DND-41 (cell line): ENCODE data around the gene AP1M1.

Experiments
- ATAC-seq: fragments of 200-7000 bp; cut with Tn5 transposase; 3 replicates; pipeline ENCODE4 v1.9.1; 2021; ENCODE audit warnings: low read depth; ENCODE audit not compliant: insufficient read depth
- DNase-seq: peaks from one replicate; pipeline ENCODE4 v3.0.0-alpha.2; 2020
- H2AFZ ChIP-seq: 2 replicates; pipeline ENCODE4 v1.6.0; 2012; ENCODE audit warnings: low read depth, low read length
- H3K27ac ChIP-seq: 2 replicates; pipeline ENCODE4 v1.5.1; 2012; ENCODE audit warnings: low read length, inconsistent platforms
- H3K27me3 ChIP-seq: fragments of 200-600 bp; sonication (generic); 2 replicates; pipeline ENCODE4 v1.6.0; 2012; ENCODE audit warnings: low read length, mild to moderate bottlenecking, inconsistent platforms; ENCODE audit not compliant: insufficient read depth, poor library complexity
- H3K36me3 ChIP-seq: 2 replicates; pipeline ENCODE4 v1.5.1; 2012; ENCODE audit warnings: low read length, inconsistent platforms; ENCODE audit not compliant: insufficient read depth
- H3K4me1 ChIP-seq: 2 replicates; pipeline ENCODE4 v1.5.1; 2012; ENCODE audit warnings: mild to moderate bottlenecking, low read length; ENCODE audit not compliant: insufficient read depth
- H3K4me2 ChIP-seq: 2 replicates; pipeline ENCODE4 v1.6.0; 2012; ENCODE audit warnings: mild to moderate bottlenecking, moderate library complexity, low read length, inconsistent platforms; ENCODE audit not compliant: insufficient read depth
- H3K4me3 ChIP-seq, 2 experiments: fragments of 200-600 bp in 1 of 2; shearing (Covaris generic) in 1 of 2; 2 replicates each; pipeline ENCODE4 v1.5.1; 2012 to 2016; ENCODE audit warnings: inconsistent platforms in 2 of 2, low read length in 2 of 2, mild to moderate bottlenecking in 2 of 2, low read depth in 1 of 2, moderate library complexity in 1 of 2
- H3K79me2 ChIP-seq: 2 replicates; pipeline ENCODE4 v1.6.0; 2012; ENCODE audit warnings: low read length, inconsistent platforms; ENCODE audit not compliant: insufficient read depth
- H3K9ac ChIP-seq: 2 replicates; pipeline ENCODE4 v1.6.0; 2012; ENCODE audit warnings: low read depth, mild to moderate bottlenecking, inconsistent platforms, low read length, moderate library complexity
- H3K9me3 ChIP-seq: 2 replicates; pipeline ENCODE4 v1.5.1; 2012; ENCODE audit warnings: low read length, moderate library complexity, mild to moderate bottlenecking, inconsistent platforms; ENCODE audit not compliant: insufficient read depth, severe bottlenecking
- H4K20me1 ChIP-seq: 2 replicates; pipeline ENCODE4 v1.6.0; 2012; ENCODE audit warnings: low read length; ENCODE audit not compliant: insufficient read depth
- CTCF ChIP-seq: IDR thresholded peaks from 2 replicates; pipeline ENCODE4 v1.5.1; 2012; ENCODE audit warnings: borderline replicate concordance, low read length, moderate library complexity, mild to moderate bottlenecking; ENCODE audit not compliant: poor library complexity, severe bottlenecking; ENCODE audit errors: extremely low read depth
- EZH2 ChIP-seq: IDR thresholded peaks from 3 replicates; pipeline ENCODE4 v1.6.1; 2012; ENCODE audit warnings: borderline replicate concordance, low read depth, mild to moderate bottlenecking, moderate library complexity, low read length, inconsistent platforms; ENCODE audit not compliant: severe bottlenecking

The AP1M1 gene

GRCh38 chr19:16258440-16258903, 60.8 kb downstream of the AP1M1 start:
- H4K20me1 ChIP-seq, result peaks cover 11% of the 10 kb centered on the region; the same call in 1 of the 2 replicates
- no peak overlapping the region for H3K27ac ChIP-seq
- no peak overlapping the region for H3K4me2 ChIP-seq
- DNase-seq (no peak), ATAC-seq (no peak)
- H3K4me3 ChIP-seq, result no peak overlapping the region
- H3K36me3 ChIP-seq, result no peaks in the 10 kb centered on the region
- H3K9ac ChIP-seq, result no peak overlapping the region
- H3K4me1 ChIP-seq, result no peaks in the 10 kb centered on the region
- peaks cover 3% of the 10 kb centered on the region for H3K27me3 ChIP-seq
- TF ChIP-seq EZH2 (no peak), CTCF (no peak)
- no peaks in the 10 kb centered on the region for H3K79me2 ChIP-seq
- H3K9me3 ChIP-seq, result no peaks in the 10 kb centered on the region
- H2AFZ ChIP-seq, result no peak overlapping the region

GRCh38 chr19:16259385-16260159, 61.9 kb downstream of the AP1M1 start:
- no peak for TF ChIP-seq CTCF
- no peak for TF ChIP-seq EZH2
- no peak overlapping the region for H3K4me3 ChIP-seq
- H3K4me2 ChIP-seq, result no peak overlapping the region
- H3K79me2 ChIP-seq, result no peaks in the 10 kb centered on the region
- DNase-seq (no peak), ATAC-seq (no peak)
- no peak overlapping the region for H2AFZ ChIP-seq
- H3K9me3 ChIP-seq, result no peaks in the 10 kb centered on the region
- no peak overlapping the region for H3K27ac ChIP-seq
- H3K4me1 ChIP-seq, result no peaks in the 10 kb centered on the region
- H3K27me3 ChIP-seq, result peaks cover 3% of the 10 kb centered on the region
- no peaks in the 10 kb centered on the region for H3K36me3 ChIP-seq
- H4K20me1 ChIP-seq, result peaks cover 11% of the 10 kb centered on the region; the same call in 1 of the 2 replicates
- no peak overlapping the region for H3K9ac ChIP-seq

DNA sequence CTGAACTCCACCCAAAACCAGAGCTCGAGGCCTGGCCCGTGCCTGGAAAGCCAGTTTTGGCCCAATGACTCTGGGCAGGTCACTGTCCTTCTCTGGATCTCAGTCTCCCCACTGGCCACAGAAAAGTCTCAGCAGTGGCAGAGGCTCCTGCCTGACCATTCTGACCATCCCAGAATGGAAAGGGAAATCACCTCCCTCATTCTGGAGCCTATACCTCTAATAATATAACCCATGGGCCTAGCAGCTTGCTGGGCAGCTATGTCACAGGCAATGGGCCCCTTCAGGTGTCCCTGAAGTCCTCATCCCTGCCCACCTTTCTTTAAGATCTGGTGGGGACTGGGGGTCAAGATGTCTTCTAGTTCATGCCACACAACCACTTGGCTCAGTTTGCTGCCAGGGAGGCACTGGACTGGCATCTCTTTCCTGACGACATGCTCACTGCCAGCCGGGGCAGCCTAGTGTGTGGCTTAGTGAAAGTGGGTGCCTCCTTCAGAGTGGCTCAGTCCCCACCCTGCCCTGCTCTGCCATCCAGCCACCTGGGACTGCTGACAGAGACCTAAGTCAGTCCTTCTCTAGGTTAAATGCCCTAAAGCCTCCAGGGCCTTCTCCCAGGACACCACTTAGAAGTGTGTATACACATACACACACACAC, 62.6 kb downstream of the AP1M1 start:
- no peak for ATAC-seq
- Histone ChIP-seq H3K4me2 (no peak overlapping the region), H3K9me3 (no peaks in the 10 kb centered on the region), H3K4me3 (no peak overlapping the region), H4K20me1 (peaks cover 8% of the 10 kb centered on the region; the same call in 1 of the 2 replicates), H3K4me1 (no peaks in the 10 kb centered on the region), H3K9ac (no peak overlapping the region), H3K27me3 (peaks cover 3% of the 10 kb centered on the region), H3K36me3 (no peaks in the 10 kb centered on the region), H3K79me2 (no peaks in the 10 kb centered on the region), H3K27ac (no peak overlapping the region), H2AFZ (no peak overlapping the region)
- TF ChIP-seq CTCF, result no peak
- TF ChIP-seq EZH2, result no peak
- no peak for DNase-seq
